ENCODE results near the gene DLGAP1. TPM values are rescaled to one million over a fixed set of nuclear protein-coding genes. Genes with fewer than 3 reads are reported as not detected.

Gene DLGAP1
- total RNA-seq, 1 donor from 2014 or later: 0.05 TPM

DNA sequence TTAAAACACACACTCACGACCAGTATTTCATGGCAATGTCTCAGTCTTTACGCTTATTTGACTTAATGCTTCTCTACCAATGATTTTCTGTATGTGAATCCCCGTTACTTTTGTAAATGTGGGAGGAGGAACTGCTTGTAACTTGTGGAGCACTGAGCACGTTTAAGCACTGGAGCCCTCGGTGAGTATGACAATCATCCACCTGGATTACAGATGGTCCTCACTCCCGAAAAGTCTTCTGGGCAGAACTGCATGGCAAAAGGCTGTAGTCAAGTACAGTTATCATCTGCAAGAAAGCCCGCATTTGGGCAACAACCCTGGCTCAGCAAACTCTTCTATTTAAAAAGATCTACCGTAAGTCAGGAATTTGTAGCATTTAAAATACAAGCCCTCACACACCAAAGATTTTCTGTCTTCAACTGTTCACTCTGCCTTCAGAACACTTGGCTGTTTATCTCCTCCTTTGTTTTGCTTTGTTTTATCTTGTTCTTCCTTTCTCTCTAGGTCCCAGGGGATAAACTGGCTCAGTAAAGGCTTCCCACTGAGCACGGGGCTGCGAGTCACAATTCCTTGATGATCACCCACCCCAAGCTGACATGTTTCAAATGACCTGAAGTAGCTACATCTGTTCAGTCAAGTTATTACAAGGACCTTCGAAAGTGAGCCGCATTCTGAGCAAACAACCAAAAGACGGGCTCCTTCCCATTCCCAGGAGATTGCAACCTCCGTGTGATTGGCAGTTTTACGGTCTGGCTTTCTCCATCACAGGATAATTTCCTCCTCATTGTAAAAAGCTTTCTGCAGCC lies 102.2 kb downstream of the DLGAP1 start:
- intact Hi-C loops (cut with micrococcal nuclease): no loop called here
- DNase-seq: no peak
- Histone ChIP-seq H3K9me3 (replicated peaks) (peaks cover 8% of the 10 kb centered on the region), H3K27ac (replicated peaks) (no peak overlapping the region), H3K36me3 (no peaks in the 10 kb centered on the region), H3K4me1 (no peaks in the 10 kb centered on the region), H3K4me3 (no peak overlapping the region), H3K27me3 (ENCODE audit: low read depth) (no peaks in the 10 kb centered on the region)
- TF ChIP-seq, protein P1, sequence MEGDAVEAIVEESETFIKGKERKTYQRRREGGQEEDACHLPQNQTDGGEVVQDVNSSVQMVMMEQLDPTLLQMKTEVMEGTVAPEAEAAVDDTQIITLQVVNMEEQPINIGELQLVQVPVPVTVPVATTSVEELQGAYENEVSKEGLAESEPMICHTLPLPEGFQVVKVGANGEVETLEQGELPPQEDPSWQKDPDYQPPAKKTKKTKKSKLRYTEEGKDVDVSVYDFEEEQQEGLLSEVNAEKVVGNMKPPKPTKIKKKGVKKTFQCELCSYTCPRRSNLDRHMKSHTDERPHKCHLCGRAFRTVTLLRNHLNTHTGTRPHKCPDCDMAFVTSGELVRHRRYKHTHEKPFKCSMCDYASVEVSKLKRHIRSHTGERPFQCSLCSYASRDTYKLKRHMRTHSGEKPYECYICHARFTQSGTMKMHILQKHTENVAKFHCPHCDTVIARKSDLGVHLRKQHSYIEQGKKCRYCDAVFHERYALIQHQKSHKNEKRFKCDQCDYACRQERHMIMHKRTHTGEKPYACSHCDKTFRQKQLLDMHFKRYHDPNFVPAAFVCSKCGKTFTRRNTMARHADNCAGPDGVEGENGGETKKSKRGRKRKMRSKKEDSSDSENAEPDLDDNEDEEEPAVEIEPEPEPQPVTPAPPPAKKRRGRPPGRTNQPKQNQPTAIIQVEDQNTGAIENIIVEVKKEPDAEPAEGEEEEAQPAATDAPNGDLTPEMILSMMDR (IDR thresholded peaks at IDR 0.05; ENCODE audit: borderline replicate concordance): no peak

DNA sequence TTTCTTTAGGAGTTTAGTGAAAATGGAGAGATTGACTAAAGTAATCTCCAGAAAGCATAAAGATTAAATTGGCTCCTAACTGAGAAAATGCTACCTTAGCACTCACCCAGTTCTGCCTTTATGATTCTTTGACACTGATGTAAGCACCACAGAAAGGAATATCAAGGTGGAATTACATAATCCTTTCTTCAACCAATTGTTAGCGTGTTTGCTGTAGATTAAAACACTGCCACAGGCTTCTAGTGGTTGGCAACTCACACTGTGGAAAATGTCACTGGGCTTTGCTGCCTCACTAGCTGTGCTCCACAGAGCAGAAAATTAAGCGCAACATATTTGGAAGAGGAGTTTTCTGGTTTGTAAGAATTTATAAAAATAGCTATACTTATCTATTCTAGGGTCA lies 104.1 kb downstream of the DLGAP1 start:
- DNase-seq: no peak
- H3K9me3 ChIP-seq (replicated peaks): peaks cover 8% of the 10 kb centered on the region
- H3K4me3 ChIP-seq: no peak overlapping the region
- H3K27ac ChIP-seq (replicated peaks): no peak overlapping the region
- TF ChIP-seq, protein P1 (IDR thresholded peaks at IDR 0.05; ENCODE audit: borderline replicate concordance): no peak
- intact Hi-C loops (cut with micrococcal nuclease): no loop called here
- no peaks in the 10 kb centered on the region for H3K27me3 ChIP-seq (ENCODE audit: low read depth)
- H3K4me1 ChIP-seq: no peaks in the 10 kb centered on the region
- no peaks in the 10 kb centered on the region for H3K36me3 ChIP-seq

DNA sequence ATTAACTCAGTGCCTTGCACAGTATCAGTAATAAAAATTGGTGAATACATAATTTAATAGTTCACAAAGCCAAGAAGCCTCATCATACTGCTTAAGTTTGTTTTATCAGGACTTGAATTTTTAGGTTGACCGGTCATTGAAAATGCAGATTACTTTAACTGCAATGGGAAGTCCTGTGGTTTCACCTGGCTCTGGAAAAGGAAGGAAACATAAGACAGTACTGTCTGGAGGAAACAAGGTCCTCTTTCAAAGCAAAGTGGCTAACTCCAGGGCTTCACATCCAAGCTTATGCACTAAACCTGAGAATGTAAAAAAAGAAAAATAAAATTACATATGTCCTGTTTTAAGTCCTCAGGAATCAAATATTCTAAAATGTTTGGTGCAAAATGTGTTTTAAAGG lies 119.7 kb downstream of the DLGAP1 start:
- Histone ChIP-seq H3K36me3 (no peaks in the 10 kb centered on the region), H3K9me3 (replicated peaks) (no peaks in the 10 kb centered on the region), H3K27me3 (ENCODE audit: low read depth) (no peaks in the 10 kb centered on the region), H3K27ac (replicated peaks) (no peak overlapping the region), H3K4me1 (no peaks in the 10 kb centered on the region), H3K4me3 (no peak overlapping the region)
- intact Hi-C loops (cut with micrococcal nuclease): no loop called here
- TF ChIP-seq, protein P1 (IDR thresholded peaks at IDR 0.05; ENCODE audit: borderline replicate concordance): no peak
- DNase-seq: no peak

GRCh38 chr18:4333043-4333442 lies 122.1 kb downstream of the DLGAP1 start:
- no peak overlapping the region for H3K27ac ChIP-seq (replicated peaks)
- no peak for DNase-seq
- no peak overlapping the region for H3K4me3 ChIP-seq
- intact Hi-C loops (cut with micrococcal nuclease): no loop called here
- TF ChIP-seq, protein P1 (IDR thresholded peaks at IDR 0.05; ENCODE audit: borderline replicate concordance): no peak
- no peaks in the 10 kb centered on the region for H3K4me1 ChIP-seq
- no peaks in the 10 kb centered on the region for H3K36me3 ChIP-seq
- no peaks in the 10 kb centered on the region for H3K27me3 ChIP-seq (ENCODE audit: low read depth)
- no peaks in the 10 kb centered on the region for H3K9me3 ChIP-seq (replicated peaks)

GRCh38 chr18:4319738-4320677 lies 135.1 kb downstream of the DLGAP1 start:
- intact Hi-C loops (cut with micrococcal nuclease): no loop called here
- TF ChIP-seq, protein P1 (IDR thresholded peaks at IDR 0.05; ENCODE audit: borderline replicate concordance): no peak

More at GRCh38 chr18:4319738-4320677, 135.1 kb downstream of the DLGAP1 start:
- Histone ChIP-seq H3K27ac (replicated peaks) (no peak overlapping the region), H3K27me3 (ENCODE audit: low read depth) (no peaks in the 10 kb centered on the region), H3K9me3 (replicated peaks) (peaks cover 13% of the 10 kb centered on the region), H3K36me3 (no peaks in the 10 kb centered on the region), H3K4me3 (no peak overlapping the region), H3K4me1 (no peaks in the 10 kb centered on the region)
- no peak for DNase-seq
